HG03175 (cell line): ENCODE data around the gene ABL1.
"Not testable (repeated sequence)": the region's sequence is repeated elsewhere in the genome, so short reads cannot be mapped to it uniquely, and the experiment has no call there.

ENCODE experiments used
- ATAC-seq: cut with Tn5 transposase; IDR thresholded peaks from one replicate; pipeline ENCODE4 v1.9.1; 2021; ENCODE audit warnings: mild to moderate bottlenecking, moderate library complexity; ENCODE audit not compliant: unreplicated experiment

ABL1 gene

DNA sequence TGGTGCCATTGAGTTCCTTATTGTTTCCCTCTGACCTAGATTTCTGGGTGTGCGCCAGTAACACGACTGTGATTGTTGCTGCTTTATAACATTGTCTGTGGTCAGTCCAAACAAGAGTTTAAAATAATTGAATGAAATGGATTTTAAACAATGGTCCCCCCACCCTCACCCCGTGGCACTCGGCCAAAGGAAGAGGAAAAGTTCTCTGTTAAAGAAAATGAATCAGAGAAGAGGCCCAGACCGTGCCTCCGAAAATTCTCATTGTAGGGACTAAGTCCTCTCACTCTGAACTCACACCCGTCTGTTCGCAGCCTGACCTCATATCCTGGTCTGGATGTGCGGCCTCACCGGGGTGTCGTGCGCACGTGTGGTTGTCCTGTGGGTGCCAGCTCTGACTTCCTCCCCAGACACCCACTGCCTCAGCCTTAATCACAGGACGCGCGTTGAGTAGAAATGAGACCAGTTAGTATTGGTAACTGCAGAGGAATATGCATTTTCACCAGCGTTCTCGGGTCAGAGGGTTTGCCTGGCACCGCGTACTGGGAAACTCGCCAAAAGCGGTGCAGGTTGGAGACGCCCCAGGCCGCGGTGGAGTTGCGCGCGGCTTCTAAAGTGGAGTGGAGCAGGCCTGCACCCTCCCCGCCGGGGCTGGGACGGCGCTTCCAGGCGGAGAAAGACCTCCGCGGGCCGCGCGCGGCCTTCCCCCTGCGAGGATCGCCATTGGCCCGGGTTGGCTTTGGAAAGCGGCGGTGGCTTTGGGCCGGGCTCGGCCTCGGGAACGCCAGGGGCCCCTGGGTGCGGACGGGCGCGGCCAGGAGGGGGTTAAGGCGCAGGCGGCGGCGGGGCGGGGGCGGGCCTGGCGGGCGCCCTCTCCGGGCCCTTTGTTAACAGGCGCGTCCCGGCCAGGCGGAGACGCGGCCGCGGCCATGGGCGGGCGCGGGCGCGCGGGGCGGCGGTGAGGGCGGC, at the start of gene ABL1:
TSS of gene ABL1 (plus strand) at position 884 of the 966 bp plus-strand sequence. CDS start 193 bp downstream, outside the sequence.
- peak; percentile 75 for ATAC-seq

DNA sequence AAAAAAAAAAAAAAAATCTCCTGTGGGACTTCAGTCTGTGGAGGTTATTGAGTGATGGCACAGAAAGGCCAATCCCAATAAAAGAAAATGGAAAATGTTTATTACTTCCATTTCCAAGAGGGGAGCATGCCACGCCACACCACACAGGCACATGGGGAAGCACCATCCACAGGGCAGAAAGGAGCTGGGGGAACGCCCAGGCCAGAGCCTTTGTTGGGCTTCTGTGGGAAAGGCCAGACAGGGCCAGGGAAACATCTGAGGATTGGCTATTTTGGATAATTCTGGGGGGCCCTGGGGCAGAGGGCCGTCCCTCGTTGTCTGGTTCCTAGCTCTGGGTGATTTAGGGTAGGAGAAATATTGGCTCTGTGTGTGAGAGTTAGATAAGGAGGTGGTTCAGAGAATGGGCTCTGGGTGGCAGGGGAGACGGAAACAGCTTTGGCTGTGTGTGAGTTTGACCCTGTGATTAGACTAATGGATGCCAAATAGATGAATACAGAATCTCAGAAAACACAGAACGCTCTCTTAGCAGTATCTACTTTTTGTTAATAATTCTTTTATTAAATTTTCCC, 49.0 kb upstream of the ABL1 start:
- no peak for ATAC-seq

DNA sequence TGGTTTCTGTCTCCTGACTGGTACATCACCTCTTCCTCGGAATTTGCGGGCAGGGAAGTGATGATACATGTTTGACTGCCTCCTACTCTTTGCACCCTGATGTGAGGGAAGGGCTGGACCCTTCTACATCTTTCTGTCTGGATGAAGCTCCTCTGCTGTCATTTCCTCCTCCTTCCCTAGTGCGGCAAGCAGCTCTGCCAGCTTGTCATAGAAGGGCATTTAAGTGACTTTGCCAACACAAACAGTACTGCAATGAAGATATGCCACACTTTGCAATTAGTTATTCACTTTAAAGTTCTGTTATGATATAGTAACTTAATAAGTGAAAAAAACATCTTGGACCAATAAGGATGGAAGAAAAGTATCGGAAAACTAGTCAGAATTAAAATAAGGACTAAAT, 48.5 kb upstream of the ABL1 start:
- no peak for ATAC-seq

DNA sequence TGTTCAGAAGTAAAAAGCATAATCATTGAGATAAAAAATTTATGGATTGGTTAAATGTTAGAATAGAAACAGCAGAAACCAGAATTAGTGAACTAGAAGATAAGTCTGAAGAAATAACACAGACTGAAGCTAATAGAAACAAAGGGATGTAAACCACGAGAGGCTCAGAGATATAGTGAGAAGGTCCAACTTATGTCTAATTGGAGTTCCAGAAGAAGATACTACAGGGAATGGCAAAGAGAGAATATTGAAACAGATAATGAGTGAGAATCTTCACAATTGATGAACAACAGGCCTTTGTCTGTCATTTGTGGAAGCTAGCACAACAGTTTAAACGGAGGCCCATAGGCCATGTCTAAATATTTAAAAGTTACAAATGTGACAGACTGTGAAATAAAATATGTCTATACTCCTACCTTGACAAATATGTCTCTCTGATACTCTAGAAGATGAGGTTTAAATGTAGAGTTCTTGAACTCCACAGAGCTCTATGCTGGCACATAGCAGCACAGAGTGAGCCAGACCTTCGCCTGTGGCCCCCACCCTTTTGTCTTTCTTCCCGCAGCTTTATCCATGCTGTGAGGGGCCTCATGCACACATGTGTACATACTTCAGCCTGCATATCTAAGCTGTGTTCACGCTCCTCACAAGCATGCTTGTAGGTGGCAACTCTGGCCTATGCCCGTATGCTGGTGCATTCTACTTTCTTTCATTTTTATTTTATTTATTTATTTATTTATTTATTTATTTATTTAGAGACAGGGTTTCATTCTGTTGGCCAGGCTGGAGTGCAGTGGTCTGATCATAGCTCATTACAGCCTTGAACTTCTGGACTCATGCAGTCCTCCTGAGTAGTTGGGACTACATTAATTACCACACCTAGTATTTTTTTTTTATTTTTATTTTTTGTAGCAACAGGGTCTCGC, 45.0 kb upstream of the ABL1 start:
- no peak for ATAC-seq

DNA sequence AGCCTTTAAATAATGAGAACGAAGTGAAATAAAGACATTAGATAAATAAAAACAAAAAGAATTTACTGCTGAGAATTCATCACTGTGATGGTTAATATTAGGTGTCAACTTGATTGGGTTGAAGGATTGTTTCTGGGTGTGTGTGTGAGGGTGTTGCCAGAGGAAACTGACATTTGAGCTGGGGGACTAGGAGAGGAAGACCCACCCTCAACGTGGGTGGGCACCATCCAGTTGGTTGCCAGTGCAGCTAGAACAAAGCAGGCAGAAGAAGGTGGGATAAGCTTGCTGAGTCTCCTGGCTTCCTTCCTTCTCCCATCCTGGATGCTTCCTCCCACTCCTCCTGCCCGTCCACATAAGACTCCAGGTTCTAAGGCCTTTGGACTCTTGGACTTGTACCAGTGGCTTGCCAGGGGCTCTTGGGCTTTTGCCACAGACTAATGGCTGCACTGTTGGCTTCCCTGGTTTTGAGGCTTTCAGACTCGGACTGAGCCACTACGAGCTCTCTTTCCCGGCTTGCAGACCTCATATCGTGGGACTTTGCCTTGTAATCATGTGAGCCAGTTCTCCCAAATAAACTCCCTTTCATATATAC, 43.7 kb upstream of the ABL1 start:
- no peak for ATAC-seq

DNA sequence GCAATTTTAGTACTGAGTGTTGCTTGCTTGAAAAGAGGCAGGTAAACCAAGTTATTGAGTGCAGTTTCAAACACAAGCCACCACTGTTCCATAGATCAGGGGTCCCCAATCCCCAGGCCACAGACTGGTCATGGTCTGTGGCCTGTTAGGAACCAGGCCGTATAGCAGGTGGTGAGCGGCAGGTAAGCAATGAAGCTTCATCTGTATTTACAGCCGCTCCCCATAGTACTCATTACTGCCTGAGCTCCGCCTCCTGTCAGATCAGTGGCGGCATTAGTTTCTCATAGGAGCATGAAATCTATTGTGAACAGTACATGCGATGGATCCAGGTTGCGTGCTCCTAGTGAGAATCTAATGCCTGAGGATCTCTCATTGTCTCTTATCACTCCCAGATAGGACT, 41.5 kb upstream of the ABL1 start:
- ATAC-seq = no peak

DNA sequence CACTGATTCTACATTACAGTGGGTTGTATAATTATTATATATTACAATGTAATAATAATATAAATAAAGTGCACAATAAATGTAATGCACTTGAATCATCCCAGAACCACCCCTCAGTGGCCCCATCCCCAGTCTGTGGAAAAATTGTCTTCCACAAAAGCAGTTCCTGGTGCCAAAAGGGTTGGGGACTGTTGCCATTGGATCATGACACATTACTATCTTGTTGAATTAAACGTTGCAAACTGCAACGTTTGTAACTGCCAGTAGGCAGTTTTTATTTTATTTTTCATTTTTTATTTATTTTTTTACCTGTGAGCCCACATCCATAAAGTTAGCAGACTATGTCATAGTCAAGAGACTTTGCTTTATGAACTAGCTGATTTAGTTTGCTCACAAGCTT, 41.0 kb upstream of the ABL1 start:
- not testable (repeated sequence) for ATAC-seq

DNA sequence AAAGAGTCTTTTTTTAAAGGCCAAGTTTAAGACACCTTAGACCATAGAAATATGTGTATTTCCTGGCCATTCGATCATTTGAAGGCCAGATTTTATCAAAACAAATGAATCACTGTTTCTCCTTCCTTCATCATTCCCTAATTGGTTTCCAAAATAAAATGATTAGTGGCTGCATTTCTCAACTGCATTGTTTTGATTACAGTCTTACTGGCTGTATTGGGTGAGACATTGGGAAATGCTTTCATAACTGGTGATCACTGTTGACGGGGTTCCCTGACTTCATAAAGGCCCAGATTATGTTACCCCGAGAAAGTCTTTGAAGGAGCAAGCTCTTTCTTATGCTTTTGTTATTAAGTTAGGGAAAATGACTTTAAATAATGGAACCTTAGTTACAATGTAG, 40.6 kb upstream of the ABL1 start:
- ATAC-seq = not testable (repeated sequence)

DNA sequence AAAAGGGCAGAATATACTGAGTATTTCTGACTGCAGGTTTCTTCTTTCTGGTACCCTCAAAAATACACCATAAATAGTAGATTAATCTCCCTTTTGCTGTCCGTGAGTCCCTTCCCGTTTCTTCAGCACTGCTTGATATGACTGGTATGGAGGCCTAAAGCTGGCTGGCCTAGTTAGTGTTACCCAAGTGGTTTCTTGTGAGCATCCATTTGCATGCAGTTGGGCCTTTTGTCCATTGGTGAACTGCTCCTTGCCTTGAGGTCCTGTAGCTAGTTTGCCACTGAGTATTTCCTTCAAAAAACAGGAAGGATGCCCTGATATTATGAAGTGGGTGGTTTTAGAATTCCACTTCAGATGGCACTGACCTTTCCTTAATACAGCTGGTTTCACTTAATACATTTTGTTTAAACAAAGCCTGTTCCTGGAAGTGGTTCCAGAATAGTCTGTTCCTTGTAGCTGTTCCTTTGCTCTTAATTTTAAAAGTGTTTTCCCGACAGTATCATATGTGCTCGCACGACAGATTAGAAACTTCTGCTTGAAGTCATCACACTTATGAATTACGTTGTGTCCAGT, 40.0 kb upstream of the ABL1 start:
- no peak for ATAC-seq

DNA sequence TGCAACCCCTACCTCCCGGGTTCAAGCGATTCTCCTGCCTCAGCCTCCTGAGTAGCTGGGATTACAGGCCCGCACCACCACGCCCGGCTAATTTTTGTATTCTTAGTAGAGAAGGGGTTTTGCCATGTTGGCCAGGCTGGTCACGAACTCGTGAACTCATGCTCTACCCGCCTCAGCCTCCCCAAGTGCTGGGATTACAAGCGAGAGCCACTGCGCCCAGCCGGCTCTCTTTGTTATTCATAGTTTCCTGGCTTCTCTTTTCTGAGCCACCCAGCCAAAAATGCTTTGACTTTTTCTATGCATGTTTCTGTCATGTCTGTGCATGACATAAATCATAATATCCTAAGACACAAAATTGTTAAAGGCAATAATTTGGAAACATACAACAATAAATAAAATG, 31.9 kb upstream of the ABL1 start:
- not testable (repeated sequence) for ATAC-seq

DNA sequence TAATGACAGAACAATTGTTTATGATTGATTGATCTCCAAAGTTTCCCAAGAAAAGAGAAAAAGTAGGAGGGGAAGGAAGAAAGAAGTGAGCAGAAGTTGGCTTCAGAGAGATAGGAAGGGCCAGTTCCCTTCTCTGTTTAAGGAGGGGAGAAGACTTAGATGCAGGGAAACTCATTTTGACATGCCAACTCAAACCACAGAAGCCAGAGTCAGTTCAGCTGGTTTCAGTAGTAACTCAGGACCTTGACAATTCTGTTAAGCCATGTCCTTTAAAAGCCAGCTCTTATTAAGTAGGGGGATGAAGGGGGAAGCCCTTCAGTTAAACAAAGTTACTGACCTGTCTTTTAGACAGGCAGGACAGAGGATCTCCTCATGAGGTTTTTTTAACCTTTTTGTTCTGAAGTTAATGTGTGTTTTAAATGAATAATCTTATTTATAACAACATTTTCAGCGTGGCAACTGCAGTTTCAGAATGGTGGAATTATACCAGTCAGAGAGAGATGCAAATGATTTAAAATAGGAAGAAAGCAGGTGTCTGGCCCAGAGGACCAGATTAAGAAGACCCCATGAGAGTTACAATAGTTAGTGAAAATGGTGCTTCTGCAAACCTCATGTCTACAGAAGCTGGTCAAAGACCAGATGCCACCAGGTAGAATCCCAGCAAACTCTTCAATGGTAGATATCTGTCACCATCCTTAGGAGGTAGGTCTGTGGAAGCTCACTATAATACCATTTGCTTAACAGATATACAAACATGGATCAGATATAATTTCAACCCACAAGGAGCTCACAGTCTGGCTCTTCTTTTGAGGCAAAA, 29.3 kb upstream of the ABL1 start:
- no peak for ATAC-seq

DNA sequence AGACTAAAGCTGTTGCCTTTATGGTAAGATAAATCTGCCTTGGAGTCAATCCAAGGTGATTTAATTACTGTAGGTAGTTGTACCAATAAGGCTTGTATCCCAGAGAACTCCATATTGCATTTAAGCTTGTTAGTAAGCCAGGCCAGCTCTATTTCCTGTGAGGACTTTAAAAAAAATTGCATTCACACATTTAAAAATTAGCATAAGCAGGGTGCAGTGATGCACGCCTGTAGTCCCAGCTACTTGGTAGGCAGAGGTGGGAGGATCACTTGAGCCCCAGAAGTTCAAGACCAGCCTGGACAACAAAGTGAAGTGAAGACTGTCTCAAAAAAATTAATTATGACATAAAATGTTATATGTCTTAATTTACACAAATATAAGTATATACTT, 28.7 kb upstream of the ABL1 start:
- ATAC-seq = no peak

DNA sequence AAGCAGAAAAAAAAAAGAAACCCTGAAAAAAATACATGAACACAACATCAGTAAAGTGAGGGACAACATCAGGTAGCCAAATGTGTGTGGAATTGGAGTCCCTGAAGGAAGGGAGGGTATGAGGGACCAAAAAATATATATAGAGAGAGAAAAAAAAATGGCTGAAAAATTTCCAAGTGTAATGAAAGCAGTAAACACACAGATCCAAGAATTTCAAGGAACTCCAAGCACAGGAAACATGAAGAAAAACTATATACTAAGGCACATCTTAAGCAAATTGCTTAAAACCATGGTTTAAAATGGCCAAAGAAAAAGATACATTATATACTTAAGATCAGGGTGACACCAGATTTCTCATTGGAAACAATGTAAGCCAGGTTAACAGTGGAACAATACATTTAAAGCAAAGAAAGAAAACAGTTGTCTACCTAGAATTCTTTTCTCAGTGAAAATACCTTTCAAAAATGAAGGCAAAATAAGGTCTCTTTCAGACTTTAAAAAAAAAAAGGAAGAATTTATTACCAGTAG, 24.4 kb upstream of the ABL1 start:
- no peak for ATAC-seq

DNA sequence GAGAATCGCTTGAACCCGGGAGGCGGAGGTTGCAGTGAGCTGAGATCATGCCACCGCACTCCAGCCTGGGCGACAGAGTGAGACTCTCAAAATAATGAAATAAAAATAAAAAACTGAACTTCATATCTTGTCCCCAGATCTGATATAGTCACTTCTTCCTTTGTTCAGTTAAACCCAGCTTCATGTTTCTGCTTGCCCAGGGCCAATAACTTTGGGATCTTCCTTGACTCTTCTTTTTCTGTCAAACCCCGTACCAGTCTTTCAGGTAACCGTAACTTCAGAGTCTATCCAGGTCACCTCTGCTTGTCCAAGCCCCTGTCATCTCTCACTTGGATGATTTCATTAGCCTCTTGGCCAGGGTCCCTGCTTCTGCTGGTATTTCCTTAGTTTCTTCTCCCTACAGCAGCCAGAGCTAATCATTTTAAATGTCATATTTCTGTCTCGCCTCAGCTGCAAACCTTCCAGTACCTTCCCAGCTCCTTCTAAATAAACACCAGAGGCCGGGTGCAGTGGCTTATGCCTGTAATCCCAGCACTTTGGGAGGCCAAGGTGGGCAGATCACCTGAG, 19.7 kb upstream of the ABL1 start:
- ATAC-seq = no peak

DNA sequence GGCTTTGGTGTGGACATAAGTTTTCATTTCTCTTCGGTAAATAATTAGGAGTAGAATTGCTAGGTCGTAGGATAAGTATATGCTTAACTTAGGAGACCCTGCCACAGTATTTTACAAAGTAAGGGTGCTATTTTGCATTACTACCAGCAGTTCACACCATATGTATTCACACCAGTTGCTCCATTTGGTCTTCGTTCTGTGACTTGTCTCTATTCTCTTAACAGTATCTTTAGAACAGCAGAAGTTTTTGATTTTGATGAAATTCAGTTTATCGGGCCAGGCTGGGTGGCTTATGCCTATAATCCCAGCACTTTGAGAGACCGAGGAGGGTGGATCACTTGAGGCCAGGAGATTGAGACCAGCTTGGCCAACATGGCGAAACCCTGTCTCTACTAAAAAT, 17.1 kb upstream of the ABL1 start:
- ATAC-seq = no peak

DNA sequence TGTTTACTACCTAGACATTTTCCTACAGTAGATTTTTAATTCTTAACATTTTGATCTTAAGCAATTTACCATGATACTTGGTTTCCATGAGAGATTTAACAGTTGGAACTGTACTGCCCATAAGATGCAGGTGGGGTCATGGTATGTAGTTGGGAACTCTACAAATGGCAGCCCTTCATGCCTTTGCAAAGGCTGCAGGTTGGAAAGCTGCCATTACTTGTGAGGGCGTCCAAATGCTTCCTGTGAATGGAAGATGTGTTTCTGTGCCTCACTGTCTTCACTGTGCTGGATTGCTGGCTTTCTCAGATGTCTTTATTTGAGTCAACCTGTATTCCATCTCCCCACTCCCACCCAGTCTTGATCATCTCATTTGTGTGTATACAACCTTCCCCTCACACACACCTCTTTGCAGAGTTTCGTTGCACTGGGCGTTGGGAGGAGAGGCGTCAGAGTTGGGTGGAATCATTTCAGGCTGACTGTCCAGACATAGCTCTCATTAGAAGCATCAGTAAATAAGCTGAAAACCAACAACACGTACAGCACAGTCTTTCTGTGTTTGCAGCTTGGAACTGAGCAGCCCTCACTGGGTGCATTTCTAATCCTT, 14.8 kb upstream of the ABL1 start:
- ATAC-seq = no peak

DNA sequence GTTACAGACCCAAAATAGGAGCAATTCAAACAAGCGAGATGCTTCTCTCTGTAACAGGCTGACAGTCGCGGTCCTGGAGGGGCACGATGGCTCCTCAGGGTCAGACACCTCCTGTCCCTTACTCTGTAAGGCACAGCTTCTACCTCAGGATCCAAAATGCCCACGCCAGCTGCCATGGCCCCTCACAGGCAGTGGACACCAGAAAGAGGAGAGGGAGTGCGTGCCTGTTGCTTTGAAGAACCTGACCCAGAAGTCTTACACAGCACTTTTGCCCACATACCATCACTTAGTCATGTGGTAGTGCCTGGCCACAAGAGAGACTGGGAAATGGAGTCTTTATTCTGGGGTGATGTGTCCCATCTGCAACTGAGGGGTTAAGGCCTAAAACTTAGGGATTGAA, 11.6 kb upstream of the ABL1 start:
- ATAC-seq = no peak

DNA sequence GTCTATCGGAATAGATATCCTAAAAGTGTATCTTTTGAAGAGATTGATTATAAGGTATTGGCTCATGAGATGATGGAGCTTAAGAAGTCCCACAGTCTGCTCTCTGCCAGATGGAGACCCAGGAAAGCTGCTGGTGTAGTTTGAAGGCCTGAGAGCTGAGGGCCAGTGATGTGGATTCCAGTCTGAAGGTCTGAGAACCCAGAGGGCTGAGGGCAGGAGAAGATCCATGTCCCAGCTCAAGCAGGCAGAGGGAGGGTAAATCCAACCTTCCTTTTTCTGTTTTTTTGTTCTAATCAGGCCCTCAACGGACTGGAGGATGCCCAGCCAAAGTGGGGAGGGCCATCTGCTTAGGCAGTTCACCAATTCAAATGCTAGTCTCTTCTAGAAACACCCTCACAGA, 11.0 kb upstream of the ABL1 start:
- ATAC-seq = no peak
